ENCODE measurements around the gene PRKAB2.

- no peak for TF ChIP-seq CTCF (conservative IDR thresholded peaks at IDR 0.05)
- no peak for TF ChIP-seq ZFX (IDR thresholded peaks at IDR 0.05)
Observed at GRCh38 chr1:147129116-147129873, 43.0 kb downstream of the PRKAB2 start.
